HEK293 (cell line): Measurements from ENCODE around the gene RBM34.

Experiments used
- CTCF ChIA-PET: fragments of 350-600 bp; formaldehyde crosslinking; extraction: SDS; loops from one replicate; lab custom pipeline; 2021; ENCODE audit warnings: antibody characterized with exemption; lab: Yijun Ruan, JAX
- POLR2A ChIA-PET: fragments of 300-600 bp; formaldehyde crosslinking; extraction: SDS; loops from one replicate; lab custom pipeline; 2020; ENCODE audit warnings: antibody characterized with exemption, inconsistent platforms; lab: Yijun Ruan, JAX
- H3K27ac ChIP-seq: fragments of 200-500 bp; sonication (Bioruptor generic); 2 replicates; pipeline ENCODE4 v1.5.1; 2014; ENCODE audit warnings: low read depth, low read length, control low read depth, inconsistent platforms; ENCODE audit errors: extremely low read depth
- H3K36me3 ChIP-seq, 2 experiments: fragments of 200-500 bp in 1 of 2; sonication (Bioruptor generic) in 1 of 2; 1 replicate in 1 of 2; 2 replicates in 1 of 2; pipeline ENCODE4 v1.5.1; 2014 to 2017; ENCODE audit warnings: inconsistent platforms in 2 of 2, low read length in 2 of 2; ENCODE audit not compliant: control insufficient read depth in 2 of 2, insufficient read depth in 1 of 2
- H3K4me1 ChIP-seq: fragments of 200-500 bp; sonication (Bioruptor generic); 2 replicates; pipeline ENCODE4 v1.5.1; 2014; ENCODE audit warnings: mild to moderate bottlenecking, low read length, inconsistent platforms; ENCODE audit not compliant: control insufficient read depth, insufficient read depth
- H3K4me3 ChIP-seq: 2 replicates; pipeline ENCODE4 v1.5.1; 2011; ENCODE audit warnings: low read depth, mild to moderate bottlenecking, control low read depth, low read length, moderate library complexity
- H3K9me3 ChIP-seq: fragments of 200-500 bp; sonication (Bioruptor generic); 2 replicates; pipeline ENCODE4 v1.5.1; 2014; ENCODE audit warnings: low read depth, low read length, inconsistent platforms; ENCODE audit not compliant: control insufficient read depth, insufficient read depth
- GLI4 ChIP-seq: fragments of 450-650 bp; formaldehyde crosslinking; IDR thresholded peaks from 2 replicates; pipeline ENCODE4 v1.5.1; 2016; ENCODE audit warnings: missing biosample characterization, missing genetic modification characterization
- HOXC10 ChIP-seq: sonication (generic); formaldehyde crosslinking; IDR thresholded peaks from 2 replicates; pipeline ENCODE4 v1.8.1; 2023; ENCODE audit warnings: mild to moderate bottlenecking, missing genetic modification reagents
- HOXD13 ChIP-seq: sonication (generic); formaldehyde crosslinking; IDR thresholded peaks from 2 replicates; pipeline ENCODE4 v1.8.0; 2022; ENCODE audit warnings: missing genetic modification reagents, borderline replicate concordance
- KLF1 ChIP-seq: fragments of 450-650 bp; formaldehyde crosslinking; IDR thresholded peaks from 2 replicates; pipeline ENCODE4 v1.5.1; 2016; ENCODE audit warnings: missing biosample characterization, missing genetic modification characterization
- KLF10 ChIP-seq: fragments of 450-650 bp; IDR thresholded peaks from 2 replicates; pipeline ENCODE4 v1.5.1; 2018; ENCODE audit warnings: missing biosample characterization, mild to moderate bottlenecking, missing genetic modification characterization
- TRIM28 ChIP-seq: IDR thresholded peaks from 2 replicates; pipeline ENCODE4 v1.6.1; 2011; ENCODE audit warnings: low read length, control low read depth, borderline replicate concordance
- YY1 ChIP-seq: fragments of 450-650 bp; formaldehyde crosslinking; IDR thresholded peaks from 2 replicates; pipeline ENCODE4 v1.5.1; 2018; ENCODE audit warnings: missing biosample characterization, missing genetic modification characterization
- ZBTB1 ChIP-seq: fragments of 450-650 bp; formaldehyde crosslinking; IDR thresholded peaks from 2 replicates; pipeline ENCODE4 v1.5.1; 2016; ENCODE audit warnings: missing biosample characterization, missing genetic modification characterization
- ZBTB17 ChIP-seq: fragments of 450-650 bp; formaldehyde crosslinking; IDR thresholded peaks from 2 replicates; pipeline ENCODE4 v1.5.1; 2016; ENCODE audit warnings: missing biosample characterization, missing genetic modification characterization
- ZFHX2 ChIP-seq: fragments of 450-650 bp; formaldehyde crosslinking; conservative IDR thresholded peaks from 2 replicates; pipeline ENCODE4 v1.5.1; 2016; ENCODE audit warnings: missing biosample characterization, missing genetic modification characterization
- ZNF10 ChIP-seq: fragments of 450-650 bp; formaldehyde crosslinking; IDR thresholded peaks from 2 replicates; pipeline ENCODE4 v1.5.1; 2017; ENCODE audit warnings: missing biosample characterization, missing genetic modification characterization
- ZNF157 ChIP-seq: fragments of 450-650 bp; formaldehyde crosslinking; IDR thresholded peaks from 2 replicates; pipeline ENCODE4 v1.5.1; 2016; ENCODE audit warnings: missing biosample characterization, missing genetic modification characterization
- ZNF335 ChIP-seq: fragments of 450-650 bp; formaldehyde crosslinking; conservative IDR thresholded peaks from 2 replicates; pipeline ENCODE4 v1.5.1; 2016; ENCODE audit warnings: missing biosample characterization, missing genetic modification characterization
- ZNF350 ChIP-seq: fragments of 450-650 bp; formaldehyde crosslinking; IDR thresholded peaks from 2 replicates; pipeline ENCODE4 v1.5.0; 2017; ENCODE audit warnings: missing biosample characterization, mild to moderate bottlenecking, missing genetic modification characterization
- ZNF510 ChIP-seq: fragments of 450-650 bp; formaldehyde crosslinking; IDR thresholded peaks from 2 replicates; pipeline ENCODE4 v1.5.1; 2018; ENCODE audit warnings: mild to moderate bottlenecking, missing genetic modification characterization, missing biosample characterization; ENCODE audit not compliant: insufficient replicate concordance
- ZNF518A ChIP-seq: fragments of 450-650 bp; formaldehyde crosslinking; conservative IDR thresholded peaks from 2 replicates; pipeline ENCODE4 v1.5.1; 2016; ENCODE audit warnings: low read depth, missing biosample characterization, missing genetic modification characterization
- ZNF530 ChIP-seq: fragments of 450-650 bp; formaldehyde crosslinking; IDR thresholded peaks from 2 replicates; pipeline ENCODE4 v1.5.1; 2016; ENCODE audit warnings: low read depth, missing biosample characterization, missing genetic modification characterization
- ZNF654 ChIP-seq: fragments of 450-650 bp; formaldehyde crosslinking; IDR thresholded peaks from 2 replicates; pipeline ENCODE4 v1.5.1; 2016; ENCODE audit warnings: low read depth, missing biosample characterization, missing genetic modification characterization
- ZNF658 ChIP-seq: fragments of 450-650 bp; formaldehyde crosslinking; IDR thresholded peaks from 2 replicates; pipeline ENCODE4; 2016; ENCODE audit warnings: missing biosample characterization, missing genetic modification characterization
- ZNF704 ChIP-seq: fragments of 450-650 bp; formaldehyde crosslinking; IDR thresholded peaks from 2 replicates; pipeline ENCODE4 v1.5.1; 2016; ENCODE audit warnings: missing biosample characterization, missing genetic modification characterization
- ZNF76 ChIP-seq: fragments of 450-650 bp; formaldehyde crosslinking; IDR thresholded peaks from 2 replicates; pipeline ENCODE4; 2016; ENCODE audit warnings: low read depth, missing biosample characterization, missing genetic modification characterization, borderline replicate concordance
- ZNF785 ChIP-seq: fragments of 450-650 bp; formaldehyde crosslinking; IDR thresholded peaks from 2 replicates; pipeline ENCODE4 v1.5.1; 2016; ENCODE audit warnings: missing biosample characterization, missing genetic modification characterization

The RBM34 gene

GRCh38 chr1:235157150-235157549 is 3.9 kb downstream of the RBM34 start:
- H3K36me3 ChIP-seq, result peaks cover 66 to 77% of the 10 kb centered on the region in 2 experiments
- H3K4me3 ChIP-seq, result no peak overlapping the region
- ChIA-PET CTCF (interaction anchor here (0.6 to 1.5 kb wide), 5 partner anchors 9 to 658 kb away, joined by 3 to 4 read pairs (median 3); no protein-coding TSS in a partner anchor), POLR2A (no interaction called here)
- no peak overlapping the region for H3K27ac ChIP-seq
- no peaks in the 10 kb centered on the region for H3K9me3 ChIP-seq
- peak; percentile 91 for TF ChIP-seq ZNF10
- TF ChIP-seq ZNF510 (tag by site-specific recombination), result no peak
- TF ChIP-seq ZNF157 (tag by site-specific recombination), result no peak
- TF ChIP-seq ZNF704 (tag by site-specific recombination), result no peak
- no peak for TF ChIP-seq ZNF335 (tag by site-specific recombination)
- TF ChIP-seq, all 188 proteins: peak for 1
- no peaks in the 10 kb centered on the region for H3K4me1 ChIP-seq

- CTCF ChIA-PET, result interaction anchor here (0.6 to 1.8 kb wide), 6 partner anchors 9 to 659 kb away, joined by 3 to 7 read pairs (median 4); no protein-coding TSS in a partner anchor
- H3K4me1 ChIP-seq, result no peaks in the 10 kb centered on the region
- TF ChIP-seq GLI4 (tag by site-specific recombination) (no peak), ZNF654 (tag by site-specific recombination) (no peak), ZFHX2 (tag by site-specific recombination) (no peak), ZNF76 (no peak), KLF10 (no peak), ZNF530 (tag by site-specific recombination) (no peak), ZBTB1 (tag by site-specific recombination) (no peak), TRIM28 (no peak), HOXC10 (CRISPR knock-in tag) (no peak), ZNF518A (tag by site-specific recombination) (no peak), YY1 (tag by site-specific recombination) (no peak), ZBTB17 (tag by site-specific recombination) (no peak), ZNF658 (tag by site-specific recombination) (no peak), HOXD13 (no peak), ZNF785 (tag by site-specific recombination) (no peak), ZNF350 (tag by site-specific recombination) (no peak), KLF1 (tag by site-specific recombination) (no peak)
- POLR2A ChIA-PET, result interaction anchor here (0.7 to 1.1 kb wide), 2 partner anchors 11 to 24 kb away, joined by 5 to 7 read pairs; no protein-coding TSS in a partner anchor
- H3K4me3 ChIP-seq, result no peak overlapping the region
- H3K36me3 ChIP-seq, result peaks cover 70 to 81% of the 10 kb centered on the region in 2 experiments
- no peaks in the 10 kb centered on the region for H3K9me3 ChIP-seq
- no peak overlapping the region for H3K27ac ChIP-seq
These were observed 4.3 kb downstream of the RBM34 start for GRCh38 chr1:235156740-235157139.
